Keratinocyte (primary cell): ENCODE data around the gene CPSF7. TPM values are rescaled to one million over a fixed set of nuclear protein-coding genes. Genes with fewer than 3 reads are reported as not detected.

Source experiments
- DNase-seq: peaks from one replicate; pipeline ENCODE4 v3.0.0-alpha.2; 2011; ENCODE audit warnings: low read depth, missing footprints, low spot score
- FAIRE-seq: peaks from 2 replicates; lab custom pipeline; 2011; peaks lifted over from hg19 to GRCh38; lab: Jason Lieb, UNC
- H2AFZ ChIP-seq: 2 replicates; pipeline ENCODE4 v1.6.0; 2012; ENCODE audit warnings: low read length, control low read depth, inconsistent platforms; ENCODE audit not compliant: control insufficient read depth
- H3K27ac ChIP-seq: 2 replicates; pipeline ENCODE4 v1.5.1; 2011; ENCODE audit warnings: low read length; ENCODE audit not compliant: control insufficient read depth, insufficient read depth
- H3K27me3 ChIP-seq: 3 replicates; pipeline ENCODE4 v1.6.0; 2011; ENCODE audit warnings: low read length; ENCODE audit not compliant: control insufficient read depth, insufficient read depth; ENCODE audit errors: extremely low read depth
- H3K36me3 ChIP-seq, 2 experiments: 2 replicates in 1 of 2; 3 replicates in 1 of 2; pipeline ENCODE4 v1.5.1; 2011; ENCODE audit warnings: low read length in 2 of 2, mild to moderate bottlenecking in 1 of 2; ENCODE audit not compliant: control insufficient read depth in 2 of 2, insufficient read depth in 2 of 2; ENCODE audit errors: extremely low read depth in 1 of 2
- H3K4me1 ChIP-seq: 3 replicates; pipeline ENCODE4 v1.5.1; 2011; ENCODE audit warnings: low read length; ENCODE audit not compliant: control insufficient read depth, insufficient read depth; ENCODE audit errors: extremely low read depth
- H3K4me2 ChIP-seq: 3 replicates; pipeline ENCODE4 v1.6.0; 2011; ENCODE audit warnings: low read depth, low read length; ENCODE audit not compliant: control insufficient read depth, insufficient read depth; ENCODE audit errors: extremely low read depth
- H3K4me3 ChIP-seq, 3 experiments: fragments of 200-600 bp in 1 of 3; sonication (generic) in 1 of 3; 2 replicates in 2 of 3; 3 replicates in 1 of 3; pipeline ENCODE4 v1.5.1; 2011 to 2016; ENCODE audit warnings: low read length in 3 of 3, mild to moderate bottlenecking in 3 of 3, control low read depth in 2 of 3, inconsistent platforms in 1 of 3, low read depth in 1 of 3, mixed read lengths in 1 of 3, mixed run types in 1 of 3, moderate library complexity in 1 of 3; ENCODE audit not compliant: control insufficient read depth in 2 of 3, insufficient read depth in 2 of 3; ENCODE audit errors: extremely low read depth in 1 of 3
- H3K79me2 ChIP-seq: 2 replicates; pipeline ENCODE4 v1.6.0; 2012; ENCODE audit warnings: low read length; ENCODE audit not compliant: control insufficient read depth, insufficient read depth
- H3K9ac ChIP-seq: 3 replicates; pipeline ENCODE4 v1.6.0; 2011; ENCODE audit warnings: low read length; ENCODE audit not compliant: control insufficient read depth, insufficient read depth; ENCODE audit errors: extremely low read depth
- H3K9me1 ChIP-seq: 3 replicates; pipeline ENCODE4 v1.6.0; 2011; ENCODE audit warnings: low read length; ENCODE audit not compliant: control insufficient read depth, insufficient read depth; ENCODE audit errors: extremely low read depth
- H3K9me3 ChIP-seq: 2 replicates; pipeline ENCODE4 v1.5.1; 2012; ENCODE audit warnings: low read depth, low read length; ENCODE audit not compliant: control insufficient read depth
- H4K20me1 ChIP-seq: 3 replicates; pipeline ENCODE4 v1.6.0; 2011; ENCODE audit warnings: low read length; ENCODE audit not compliant: control insufficient read depth, insufficient read depth; ENCODE audit errors: extremely low read depth
- EZH2 ChIP-seq: IDR thresholded peaks from one replicate; pipeline ENCODE4 v1.6.1; 2012; ENCODE audit warnings: inconsistent platforms, mild to moderate bottlenecking, low read length, moderate library complexity
- dilution Hi-C: fragments of 300-500 bp; cut with MboI; formaldehyde crosslinking; loops from one replicate; pipeline ENCODE4 v1.7.0; 2020; ENCODE audit warnings: low sequenced_read_pairs; ENCODE audit not compliant: extremely low pct_ligation_motif_present
- polyA plus RNA-seq, 5 experiments: library from polyadenylated mRNA; depleted of rRNA in 3 of 5; stranded (reverse) in 3 of 5; stranded (forward) in 1 of 5; unstranded in 1 of 5; fragments of >200 nt; gene quantifications; 1 replicate in 1 of 5; 2 replicates in 3 of 5; 3 replicates in 1 of 5; pipeline versions ENCODE4 v1.2.1 to v1.2.3, GENCODE V29; 2011 to 2012; ENCODE audit warnings: missing spikeins in 2 of 5, low read depth in 1 of 5, low replicate concordance in 1 of 5
- TF ChIP-seq, protein P1 (sequence below), 3 experiments: IDR thresholded peaks in 1 of 3; conservative IDR thresholded peaks in 1 of 3; optimal IDR thresholded peaks in 1 of 3; 2 replicates in 2 of 3; 3 replicates in 1 of 3; pipeline versions ENCODE3 to v1.5.1; 2011; ENCODE audit warnings: low read length in 3 of 3, mild to moderate bottlenecking in 3 of 3, moderate library complexity in 2 of 3, control low read depth in 1 of 3, inconsistent platforms in 1 of 3; ENCODE audit not compliant: insufficient read depth in 2 of 3; ENCODE audit errors: extremely low read depth in 1 of 3

The CPSF7 gene
- polyA plus RNA-seq, 1 donor (not counting 4 experiments of a cell fraction or from before 2014, with no cell fraction given), result 34.5 TPM

DNA sequence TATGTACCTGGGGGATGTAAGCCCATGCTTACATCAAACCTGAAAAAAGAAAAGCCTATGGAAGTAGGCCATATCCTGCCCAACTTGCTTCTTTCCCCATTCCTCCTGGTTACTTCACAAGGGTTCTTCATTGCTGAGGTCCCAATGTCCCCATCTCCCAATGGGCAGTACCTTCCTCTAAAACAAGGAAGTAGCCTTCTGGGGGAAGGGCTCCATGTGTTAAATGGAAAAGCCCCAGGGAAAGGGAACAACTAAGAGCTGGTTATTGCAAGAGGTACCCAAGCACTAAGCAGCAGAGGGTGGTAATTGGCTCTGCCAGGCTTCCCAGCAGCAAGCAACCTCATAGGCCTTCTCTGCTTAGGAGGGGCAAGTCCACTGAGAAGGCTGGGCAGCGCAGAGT is 26.1 kb downstream of the CPSF7 start:
- dilution Hi-C loops, result no loop called here
- Histone ChIP-seq H3K36me3 (peaks cover 31 to 35% of the 10 kb centered on the region in 2 experiments), H3K27ac (no peak overlapping the region)

DNA sequence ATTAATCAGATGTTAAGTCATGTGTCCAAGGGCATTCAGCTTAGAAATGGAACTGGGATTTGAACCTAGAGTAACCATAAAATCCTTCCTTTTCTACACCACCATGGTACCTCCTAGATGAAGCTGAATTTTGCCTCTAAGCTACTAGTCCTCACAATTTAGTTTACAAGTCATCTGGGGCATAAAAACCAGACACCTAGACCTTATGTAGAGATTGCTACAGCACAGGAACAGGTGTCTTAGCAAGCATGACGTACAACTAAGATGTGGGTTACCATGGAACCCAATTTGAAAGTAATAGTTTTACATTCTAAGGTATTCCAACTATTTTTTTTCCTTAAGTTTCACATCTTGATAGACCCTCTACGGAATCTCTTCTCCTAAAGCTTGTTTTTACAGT is 28.2 kb downstream of the CPSF7 start:
- Histone ChIP-seq H3K4me2 (no peak overlapping the region), H3K4me3 (no peak overlapping the region), H3K9me3 (no peaks in the 10 kb centered on the region), H2AFZ (no peak overlapping the region), H3K36me3 (peaks cover 25 to 31% of the 10 kb centered on the region in 2 experiments), H3K9ac (no peak overlapping the region), H3K27ac (no peak overlapping the region), H3K79me2 (no peaks in the 10 kb centered on the region), H3K4me1 (no peaks in the 10 kb centered on the region), H3K9me1 (no peaks in the 10 kb centered on the region), H3K27me3 (no peaks in the 10 kb centered on the region), H4K20me1 (no peaks in the 10 kb centered on the region)
- DNase-seq (no peak), FAIRE-seq (no peak)
- dilution Hi-C loops, result no loop called here
- TF ChIP-seq EZH2, result no peak
- TF ChIP-seq, protein P1, sequence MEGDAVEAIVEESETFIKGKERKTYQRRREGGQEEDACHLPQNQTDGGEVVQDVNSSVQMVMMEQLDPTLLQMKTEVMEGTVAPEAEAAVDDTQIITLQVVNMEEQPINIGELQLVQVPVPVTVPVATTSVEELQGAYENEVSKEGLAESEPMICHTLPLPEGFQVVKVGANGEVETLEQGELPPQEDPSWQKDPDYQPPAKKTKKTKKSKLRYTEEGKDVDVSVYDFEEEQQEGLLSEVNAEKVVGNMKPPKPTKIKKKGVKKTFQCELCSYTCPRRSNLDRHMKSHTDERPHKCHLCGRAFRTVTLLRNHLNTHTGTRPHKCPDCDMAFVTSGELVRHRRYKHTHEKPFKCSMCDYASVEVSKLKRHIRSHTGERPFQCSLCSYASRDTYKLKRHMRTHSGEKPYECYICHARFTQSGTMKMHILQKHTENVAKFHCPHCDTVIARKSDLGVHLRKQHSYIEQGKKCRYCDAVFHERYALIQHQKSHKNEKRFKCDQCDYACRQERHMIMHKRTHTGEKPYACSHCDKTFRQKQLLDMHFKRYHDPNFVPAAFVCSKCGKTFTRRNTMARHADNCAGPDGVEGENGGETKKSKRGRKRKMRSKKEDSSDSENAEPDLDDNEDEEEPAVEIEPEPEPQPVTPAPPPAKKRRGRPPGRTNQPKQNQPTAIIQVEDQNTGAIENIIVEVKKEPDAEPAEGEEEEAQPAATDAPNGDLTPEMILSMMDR (optimal IDR thresholded peaks at IDR 0.05 in 1 of 3, IDR thresholded peaks at IDR 0.05 in 1 of 3, conservative IDR thresholded peaks at IDR 0.05 in 1 of 3; ENCODE audit: extremely low read depth in 1 of 3, insufficient read depth in 2 of 3, low read length in 3 of 3), result no peak

More for the DNA sequence above, 26.1 kb downstream of the CPSF7 start:
- Histone ChIP-seq H3K79me2 (peaks cover 2% of the 10 kb centered on the region), H3K4me2 (no peak overlapping the region), H4K20me1 (no peaks in the 10 kb centered on the region), H3K4me1 (no peaks in the 10 kb centered on the region), H3K9me3 (no peaks in the 10 kb centered on the region), H3K9ac (no peak overlapping the region), H2AFZ (no peak overlapping the region), H3K27me3 (no peaks in the 10 kb centered on the region), H3K4me3 (no peak overlapping the region), H3K9me1 (no peaks in the 10 kb centered on the region)
- FAIRE-seq (no peak), DNase-seq (no peak)
- TF ChIP-seq EZH2, result no peak
- TF ChIP-seq, protein P1 (optimal IDR thresholded peaks at IDR 0.05 in 1 of 3, IDR thresholded peaks at IDR 0.05 in 1 of 3, conservative IDR thresholded peaks at IDR 0.05 in 1 of 3; ENCODE audit: extremely low read depth in 1 of 3, insufficient read depth in 2 of 3, low read length in 3 of 3), result no peak
